Hepatocyte (in vitro differentiated cells): ENCODE data around the gene SEL1L3. TPM values are rescaled to one million over a fixed set of nuclear protein-coding genes. Genes with fewer than 3 reads are reported as not detected.

Experiments
- DNase-seq: peaks from one replicate; pipeline ENCODE4 v3.0.0-alpha.2; 2016; ENCODE audit warnings: low spot score
- H2AFZ ChIP-seq: fragments of 200-600 bp; sonication (generic); 2 replicates; pipeline ENCODE4 v1.6.0; 2016; ENCODE audit warnings: antibody characterized with exemption, mild to moderate bottlenecking
- H3K27ac ChIP-seq: fragments of 200-600 bp; sonication (generic); 2 replicates; pipeline ENCODE4 v1.5.1; 2016; ENCODE audit warnings: mild to moderate bottlenecking
- H3K27me3 ChIP-seq: fragments of 200-600 bp; sonication (generic); 2 replicates; pipeline ENCODE4 v1.6.1; 2016
- H3K36me3 ChIP-seq: fragments of 200-600 bp; sonication (generic); replicated peaks from 2 replicates; pipeline ENCODE4 v1.5.1; 2016; ENCODE audit warnings: low read depth; ENCODE audit not compliant: insufficient read depth
- H3K4me1 ChIP-seq: fragments of 200-600 bp; sonication (generic); 2 replicates; pipeline ENCODE4 v1.5.1; 2016; ENCODE audit warnings: mild to moderate bottlenecking, moderate library complexity; ENCODE audit not compliant: insufficient read depth
- H3K4me2 ChIP-seq: fragments of 200-600 bp; sonication (generic); 2 replicates; pipeline ENCODE4 v1.6.0; 2016
- H3K4me3 ChIP-seq: fragments of 200-600 bp; sonication (generic); 2 replicates; pipeline ENCODE4 v1.5.1; 2016; ENCODE audit warnings: mild to moderate bottlenecking
- H3K79me2 ChIP-seq: fragments of 200-600 bp; sonication (generic); 2 replicates; pipeline ENCODE4 v1.6.0; 2017; ENCODE audit warnings: mild to moderate bottlenecking
- H3K9me2 ChIP-seq: fragments of 200-600 bp; sonication (generic); replicated peaks from 2 replicates; pipeline ENCODE4 v1.6.0; 2017; ENCODE audit warnings: mild to moderate bottlenecking; ENCODE audit not compliant: insufficient read depth
- H3K9me3 ChIP-seq: fragments of 200-600 bp; sonication (generic); 2 replicates; pipeline ENCODE4 v1.5.1; 2016; ENCODE audit warnings: low read depth, mild to moderate bottlenecking
- H4K20me1 ChIP-seq: fragments of 200-600 bp; sonication (generic); 2 replicates; pipeline ENCODE4 v1.6.0; 2016; ENCODE audit warnings: mild to moderate bottlenecking; ENCODE audit not compliant: insufficient read depth, poor library complexity, severe bottlenecking
- EZH2 ChIP-seq: fragments of 200-600 bp; sonication (generic); IDR thresholded peaks from 2 replicates; pipeline ENCODE4 v1.6.1; 2016; ENCODE audit warnings: antibody characterized with exemption, mild to moderate bottlenecking, borderline replicate concordance
- EZH2phosphoT487 ChIP-seq: fragments of 200-600 bp; sonication (generic); IDR thresholded peaks from one replicate; pipeline ENCODE4 v1.6.1; 2018; ENCODE audit warnings: antibody characterized with exemption, mild to moderate bottlenecking, low read depth, moderate library complexity; ENCODE audit not compliant: unreplicated experiment, severe bottlenecking
- WGBS: methylation state at CpG from one replicate; pipeline ENCODE4 v1.1.6; 2016; ENCODE audit warnings: low lambda C conversion rate; ENCODE audit errors: missing lambda C conversion rate; 5-methylcytosine and 5-hydroxymethylcytosine counted together
- polyA plus RNA-seq: library from polyadenylated mRNA; unstranded; fragments of >200 nt; fragmentation: Nextera tagmentation; extraction: Ambion mirVana; gene quantifications from 2 replicates; pipeline ENCODE4 v1.2.1, GENCODE V29; 2016
- total RNA-seq: library from RNA; depleted of rRNA; stranded (reverse); fragments of >200 nt; gene quantifications from 2 replicates; pipeline ENCODE4 v1.2.3, GENCODE V29; 2014
- TF ChIP-seq, protein P1 (sequence below): fragments of 200-600 bp; sonication (generic); IDR thresholded peaks from 2 replicates; pipeline ENCODE4 v1.5.1; 2016; ENCODE audit warnings: antibody characterized with exemption, mild to moderate bottlenecking; ENCODE audit not compliant: poor library complexity

Gene SEL1L3
- total and polyA plus RNA-seq, 2 experiments from 2014 or later, result 13.7 to 56.2 TPM

DNA sequence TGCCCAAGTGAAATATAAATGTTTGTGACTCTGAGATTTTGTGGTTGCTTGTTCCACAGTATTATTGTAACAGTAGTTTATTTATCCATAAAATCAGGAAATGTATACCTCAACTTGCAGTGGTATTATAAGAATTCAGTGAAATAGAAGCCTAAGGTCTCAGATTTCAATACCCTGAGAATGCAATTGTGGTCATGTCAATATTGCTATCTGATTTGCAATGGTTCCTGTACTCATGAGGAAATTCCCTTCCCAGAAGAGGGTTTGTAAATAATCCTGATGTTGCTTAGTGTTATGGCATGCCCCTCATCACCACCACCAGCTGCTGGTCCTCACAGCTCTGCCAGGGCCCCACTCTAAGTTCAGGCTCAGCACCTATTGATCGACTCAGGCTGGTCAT is 139.4 kb downstream of the SEL1L3 start:
- 83% methylated on average over 1 of the region's 1 CpG for WGBS
- no peaks in the 10 kb centered on the region for H3K27me3 ChIP-seq
- no peak for DNase-seq
- no peak overlapping the region for H3K4me3 ChIP-seq
- H4K20me1 ChIP-seq, result no peaks in the 10 kb centered on the region
- no peaks in the 10 kb centered on the region for H3K79me2 ChIP-seq
- no peak overlapping the region for H3K4me2 ChIP-seq
- TF ChIP-seq, protein P1, sequence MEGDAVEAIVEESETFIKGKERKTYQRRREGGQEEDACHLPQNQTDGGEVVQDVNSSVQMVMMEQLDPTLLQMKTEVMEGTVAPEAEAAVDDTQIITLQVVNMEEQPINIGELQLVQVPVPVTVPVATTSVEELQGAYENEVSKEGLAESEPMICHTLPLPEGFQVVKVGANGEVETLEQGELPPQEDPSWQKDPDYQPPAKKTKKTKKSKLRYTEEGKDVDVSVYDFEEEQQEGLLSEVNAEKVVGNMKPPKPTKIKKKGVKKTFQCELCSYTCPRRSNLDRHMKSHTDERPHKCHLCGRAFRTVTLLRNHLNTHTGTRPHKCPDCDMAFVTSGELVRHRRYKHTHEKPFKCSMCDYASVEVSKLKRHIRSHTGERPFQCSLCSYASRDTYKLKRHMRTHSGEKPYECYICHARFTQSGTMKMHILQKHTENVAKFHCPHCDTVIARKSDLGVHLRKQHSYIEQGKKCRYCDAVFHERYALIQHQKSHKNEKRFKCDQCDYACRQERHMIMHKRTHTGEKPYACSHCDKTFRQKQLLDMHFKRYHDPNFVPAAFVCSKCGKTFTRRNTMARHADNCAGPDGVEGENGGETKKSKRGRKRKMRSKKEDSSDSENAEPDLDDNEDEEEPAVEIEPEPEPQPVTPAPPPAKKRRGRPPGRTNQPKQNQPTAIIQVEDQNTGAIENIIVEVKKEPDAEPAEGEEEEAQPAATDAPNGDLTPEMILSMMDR, result no peak
- TF ChIP-seq EZH2phosphoT487 (no peak), EZH2 (no peak)
- no peak overlapping the region for H3K27ac ChIP-seq
- no peaks in the 10 kb centered on the region for H3K36me3 ChIP-seq
- H3K9me2 ChIP-seq, result no peaks in the 10 kb centered on the region
- no peaks in the 10 kb centered on the region for H3K4me1 ChIP-seq
- H3K9me3 ChIP-seq, result no peaks in the 10 kb centered on the region
- no peak overlapping the region for H2AFZ ChIP-seq

DNA sequence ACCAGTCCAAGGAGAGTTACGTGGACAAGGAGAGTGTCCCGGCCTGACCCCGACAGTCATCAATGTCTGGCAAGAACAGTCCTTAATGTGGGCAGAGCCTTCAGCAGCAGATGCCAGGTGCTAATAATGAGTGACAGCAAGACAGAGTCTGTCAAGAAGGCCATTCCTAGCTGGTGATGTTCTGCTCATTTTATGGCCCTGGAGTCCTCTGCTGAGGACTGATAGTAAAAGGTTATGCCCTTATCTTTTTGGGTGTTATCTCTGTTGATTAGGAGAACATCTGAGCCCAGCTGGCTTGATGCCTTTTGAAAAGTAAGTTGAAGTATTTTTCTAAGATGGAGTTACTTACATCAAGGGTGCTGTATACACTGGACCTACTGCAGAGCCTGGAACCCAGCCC is 139.8 kb downstream of the SEL1L3 start:
- Histone ChIP-seq H3K36me3 (no peaks in the 10 kb centered on the region), H3K9me3 (no peaks in the 10 kb centered on the region), H3K79me2 (no peaks in the 10 kb centered on the region), H3K27me3 (no peaks in the 10 kb centered on the region), H3K4me2 (no peak overlapping the region), H3K9me2 (no peaks in the 10 kb centered on the region), H2AFZ (no peak overlapping the region), H3K27ac (no peak overlapping the region), H3K4me3 (no peak overlapping the region), H3K4me1 (no peaks in the 10 kb centered on the region), H4K20me1 (no peaks in the 10 kb centered on the region)
- no peak for TF ChIP-seq EZH2
- TF ChIP-seq EZH2phosphoT487, result no peak
- TF ChIP-seq, protein P1, result no peak
- DNase-seq, result peak; percentile 10
- WGBS, result 40% methylated on average over 3 of the region's 3 CpGs

DNA sequence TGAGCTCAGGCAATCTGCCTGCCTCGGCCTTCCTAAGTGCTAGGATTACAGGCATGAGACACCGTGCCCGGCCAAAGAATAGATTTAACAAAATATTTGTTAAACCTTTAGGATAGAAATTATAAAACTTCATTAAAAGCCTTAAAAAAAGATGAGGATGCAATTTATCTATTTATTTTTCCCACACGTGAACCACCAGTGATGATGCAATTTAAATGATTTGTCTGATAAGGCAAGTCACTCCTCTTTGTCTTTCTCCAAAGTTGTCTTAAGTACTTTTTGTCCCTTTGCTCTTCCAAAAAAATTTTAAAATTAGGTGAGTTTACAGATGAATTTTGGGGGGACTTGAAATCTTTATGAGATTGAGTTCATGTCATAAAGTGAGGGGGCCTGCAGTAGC is 149.0 kb downstream of the SEL1L3 start:
- Histone ChIP-seq H4K20me1 (no peaks in the 10 kb centered on the region), H3K9me3 (no peaks in the 10 kb centered on the region), H3K4me1 (no peaks in the 10 kb centered on the region), H3K27me3 (no peaks in the 10 kb centered on the region), H3K36me3 (no peaks in the 10 kb centered on the region), H3K27ac (no peak overlapping the region), H3K9me2 (no peaks in the 10 kb centered on the region), H3K79me2 (no peaks in the 10 kb centered on the region), H2AFZ (no peak overlapping the region), H3K4me2 (no peak overlapping the region), H3K4me3 (no peak overlapping the region)
- no peak for DNase-seq
- TF ChIP-seq EZH2phosphoT487 (no peak), EZH2 (no peak)
- TF ChIP-seq, protein P1, result no peak
- 84% methylated on average over 4 of the region's 4 CpGs for WGBS

DNA sequence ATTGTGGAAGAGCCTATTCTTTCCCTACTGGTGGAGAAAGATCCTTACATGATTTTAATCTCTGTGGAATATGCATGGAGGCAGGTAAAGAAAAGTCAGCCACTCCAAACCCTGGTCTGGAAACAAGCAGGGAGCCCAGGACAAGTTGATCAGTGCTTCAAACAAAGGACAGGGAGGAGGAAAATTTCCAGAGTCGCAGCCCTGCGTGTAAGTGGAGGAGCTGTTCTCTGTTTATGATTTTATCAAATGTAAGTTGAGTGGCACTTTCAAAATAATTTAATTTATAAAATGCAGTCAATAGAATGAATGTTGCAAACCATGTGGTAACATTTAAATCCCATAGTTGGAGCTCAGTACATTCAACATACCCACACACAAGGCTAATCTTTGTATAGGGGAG is 150.2 kb downstream of the SEL1L3 start:
- no peak overlapping the region for H2AFZ ChIP-seq
- H3K27ac ChIP-seq, result no peak overlapping the region
- no peak for DNase-seq
- no peaks in the 10 kb centered on the region for H3K79me2 ChIP-seq
- no peaks in the 10 kb centered on the region for H3K36me3 ChIP-seq
- TF ChIP-seq EZH2 (no peak), EZH2phosphoT487 (no peak)
- TF ChIP-seq, protein P1, result no peak
- H3K27me3 ChIP-seq, result no peaks in the 10 kb centered on the region
- 89% methylated on average over 2 of the region's 2 CpGs for WGBS
- no peak overlapping the region for H3K4me2 ChIP-seq
- H4K20me1 ChIP-seq, result no peaks in the 10 kb centered on the region
- H3K9me3 ChIP-seq, result no peaks in the 10 kb centered on the region
- no peaks in the 10 kb centered on the region for H3K9me2 ChIP-seq
- no peaks in the 10 kb centered on the region for H3K4me1 ChIP-seq
- H3K4me3 ChIP-seq, result no peak overlapping the region
